Breast epithelium (tissue), 3 donors: ENCODE results near the gene CFTR.

Experiments used
- POLR2A ChIP-seq: fragments of 450-650 bp; IDR thresholded peaks from one replicate; pipeline ENCODE4 v1.6.1; 2016; ENCODE audit warnings: antibody characterized with exemption, mild to moderate bottlenecking, moderate library complexity
- TF ChIP-seq, protein P1 (sequence below), 3 donors: fragments of 450-650 bp; IDR thresholded peaks; one replicate each; pipeline ENCODE4 v1.5.1; 2016 to 2017; ENCODE audit warnings: antibody characterized with exemption in 3 of 3, mild to moderate bottlenecking in 3 of 3, moderate library complexity in 3 of 3

DNA sequence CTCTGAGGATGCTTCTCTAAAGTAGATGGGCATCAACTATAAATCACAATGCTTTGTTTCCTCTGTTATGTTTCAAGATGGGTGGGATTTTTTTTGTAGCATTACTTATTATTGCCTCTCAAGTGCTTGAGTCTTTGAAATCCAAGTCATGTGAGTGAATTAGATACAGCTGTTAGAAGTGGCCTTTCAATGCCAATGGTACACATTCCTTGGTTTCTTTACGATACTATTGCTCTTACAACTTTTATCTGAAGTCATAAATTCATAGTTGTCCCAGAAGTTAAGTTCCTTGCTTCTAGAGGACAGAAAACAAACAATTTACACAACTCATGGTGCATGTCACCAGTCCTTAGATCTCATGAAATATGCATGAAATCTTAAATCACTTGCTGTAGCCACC, 15.5 kb downstream of the CFTR start:
- TF ChIP-seq, protein P1, sequence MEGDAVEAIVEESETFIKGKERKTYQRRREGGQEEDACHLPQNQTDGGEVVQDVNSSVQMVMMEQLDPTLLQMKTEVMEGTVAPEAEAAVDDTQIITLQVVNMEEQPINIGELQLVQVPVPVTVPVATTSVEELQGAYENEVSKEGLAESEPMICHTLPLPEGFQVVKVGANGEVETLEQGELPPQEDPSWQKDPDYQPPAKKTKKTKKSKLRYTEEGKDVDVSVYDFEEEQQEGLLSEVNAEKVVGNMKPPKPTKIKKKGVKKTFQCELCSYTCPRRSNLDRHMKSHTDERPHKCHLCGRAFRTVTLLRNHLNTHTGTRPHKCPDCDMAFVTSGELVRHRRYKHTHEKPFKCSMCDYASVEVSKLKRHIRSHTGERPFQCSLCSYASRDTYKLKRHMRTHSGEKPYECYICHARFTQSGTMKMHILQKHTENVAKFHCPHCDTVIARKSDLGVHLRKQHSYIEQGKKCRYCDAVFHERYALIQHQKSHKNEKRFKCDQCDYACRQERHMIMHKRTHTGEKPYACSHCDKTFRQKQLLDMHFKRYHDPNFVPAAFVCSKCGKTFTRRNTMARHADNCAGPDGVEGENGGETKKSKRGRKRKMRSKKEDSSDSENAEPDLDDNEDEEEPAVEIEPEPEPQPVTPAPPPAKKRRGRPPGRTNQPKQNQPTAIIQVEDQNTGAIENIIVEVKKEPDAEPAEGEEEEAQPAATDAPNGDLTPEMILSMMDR (IDR thresholded peaks at IDR 0.05): no peak
- no peak for TF ChIP-seq POLR2A
